Bronchial epithelial cell (primary cell): Measurements from ENCODE around the gene CORO1C. TPM values are rescaled to one million over a fixed set of nuclear protein-coding genes. Genes with fewer than 3 reads are reported as not detected.

Experiments used
- DNase-seq: peaks from one replicate; pipeline ENCODE4 v3.0.0-alpha.2; 2010; ENCODE audit warnings: low read depth
- FAIRE-seq: peaks from 2 replicates; lab custom pipeline; 2011; peaks lifted over from hg19 to GRCh38; lab: Jason Lieb, UNC
- H3K27me3 ChIP-seq: 2 replicates; pipeline ENCODE4 v1.5.1; 2011; ENCODE audit warnings: low read length; ENCODE audit not compliant: control insufficient read depth, insufficient read depth
- H3K36me3 ChIP-seq: 2 replicates; pipeline ENCODE4 v1.5.1; 2011; ENCODE audit warnings: low read length; ENCODE audit not compliant: control insufficient read depth, insufficient read depth
- H3K4me3 ChIP-seq: 2 replicates; pipeline ENCODE4 v1.5.1; 2011; ENCODE audit warnings: mild to moderate bottlenecking, low read depth, low read length, control low read depth
- CTCF ChIP-seq: IDR thresholded peaks from 2 replicates; pipeline ENCODE4 v1.5.1; 2011; ENCODE audit warnings: mild to moderate bottlenecking, moderate library complexity, low read length, control low read depth, inconsistent platforms; ENCODE audit not compliant: insufficient read depth, severe bottlenecking
- total RNA-seq: library from RNA; depleted of rRNA; stranded (reverse); fragments of >200 nt; gene quantifications from 2 replicates; pipeline ENCODE4 v1.2.1, GENCODE V29; 2014

Gene CORO1C
- total RNA-seq, 1 donor from 2014 or later = 152 TPM

GRCh38 chr12:108653922-108654321, 77.4 kb downstream of the CORO1C start:
- no peaks in the 10 kb centered on the region for H3K27me3 ChIP-seq
- H3K4me3 ChIP-seq = no peak overlapping the region
- DNase-seq (no peak), FAIRE-seq (no peak)
- TF ChIP-seq CTCF = no peak
- peaks cover 14% of the 10 kb centered on the region for H3K36me3 ChIP-seq

GRCh38 chr12:108653082-108653516, 78.2 kb downstream of the CORO1C start:
- FAIRE-seq (no peak), DNase-seq (no peak)
- H3K4me3 ChIP-seq = no peak overlapping the region
- peaks cover 17% of the 10 kb centered on the region for H3K36me3 ChIP-seq
- no peaks in the 10 kb centered on the region for H3K27me3 ChIP-seq
- TF ChIP-seq CTCF = no peak

GRCh38 chr12:108650083-108650482, 81.2 kb downstream of the CORO1C start:
- Histone ChIP-seq H3K4me3 (no peak overlapping the region), H3K27me3 (no peaks in the 10 kb centered on the region), H3K36me3 (peaks cover 26% of the 10 kb centered on the region)
- no peak for TF ChIP-seq CTCF
- DNase-seq (no peak), FAIRE-seq (no peak)

GRCh38 chr12:108649669-108650068, 81.6 kb downstream of the CORO1C start:
- TF ChIP-seq CTCF = no peak
- Histone ChIP-seq H3K4me3 (no peak overlapping the region), H3K27me3 (no peaks in the 10 kb centered on the region), H3K36me3 (peaks cover 29% of the 10 kb centered on the region)
- no peak for FAIRE-seq
- no peak for DNase-seq

GRCh38 chr12:108649126-108649525, 82.2 kb downstream of the CORO1C start:
- DNase-seq (no peak), FAIRE-seq (no peak)
- no peak overlapping the region for H3K4me3 ChIP-seq
- no peak for TF ChIP-seq CTCF
- H3K27me3 ChIP-seq = no peaks in the 10 kb centered on the region
- peaks cover 29% of the 10 kb centered on the region for H3K36me3 ChIP-seq

- TF ChIP-seq CTCF = no peak
- DNase-seq (no peak), FAIRE-seq (no peak)
- H3K36me3 ChIP-seq = peaks cover 29% of the 10 kb centered on the region
- H3K4me3 ChIP-seq = no peak overlapping the region
- no peaks in the 10 kb centered on the region for H3K27me3 ChIP-seq
Measured at GRCh38 chr12:108648371-108648770, 82.9 kb downstream of the CORO1C start.
